ENCODE data around the gene SFXN2.

GRCh38 chr10:102682416-102682815 lies 32.0 kb upstream of the SFXN2 start:
- TF ChIP-seq POLR2AphosphoS5 (IDR thresholded peaks at IDR 0.05), result no peak
- TF ChIP-seq, protein P1, sequence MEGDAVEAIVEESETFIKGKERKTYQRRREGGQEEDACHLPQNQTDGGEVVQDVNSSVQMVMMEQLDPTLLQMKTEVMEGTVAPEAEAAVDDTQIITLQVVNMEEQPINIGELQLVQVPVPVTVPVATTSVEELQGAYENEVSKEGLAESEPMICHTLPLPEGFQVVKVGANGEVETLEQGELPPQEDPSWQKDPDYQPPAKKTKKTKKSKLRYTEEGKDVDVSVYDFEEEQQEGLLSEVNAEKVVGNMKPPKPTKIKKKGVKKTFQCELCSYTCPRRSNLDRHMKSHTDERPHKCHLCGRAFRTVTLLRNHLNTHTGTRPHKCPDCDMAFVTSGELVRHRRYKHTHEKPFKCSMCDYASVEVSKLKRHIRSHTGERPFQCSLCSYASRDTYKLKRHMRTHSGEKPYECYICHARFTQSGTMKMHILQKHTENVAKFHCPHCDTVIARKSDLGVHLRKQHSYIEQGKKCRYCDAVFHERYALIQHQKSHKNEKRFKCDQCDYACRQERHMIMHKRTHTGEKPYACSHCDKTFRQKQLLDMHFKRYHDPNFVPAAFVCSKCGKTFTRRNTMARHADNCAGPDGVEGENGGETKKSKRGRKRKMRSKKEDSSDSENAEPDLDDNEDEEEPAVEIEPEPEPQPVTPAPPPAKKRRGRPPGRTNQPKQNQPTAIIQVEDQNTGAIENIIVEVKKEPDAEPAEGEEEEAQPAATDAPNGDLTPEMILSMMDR (IDR thresholded peaks at IDR 0.05), result no peak
- no peak for TF ChIP-seq POLR2A (IDR thresholded peaks at IDR 0.05; ENCODE audit: low read depth)
- no peak for TF ChIP-seq EP300 (IDR thresholded peaks at IDR 0.05)
